Progenitor cell of endocrine pancreas (in vitro differentiated cells): ENCODE results near the gene OR10P1. TPM values are rescaled to one million over a fixed set of nuclear protein-coding genes. Genes with fewer than 3 reads are reported as not detected.

Experiments used
- DNase-seq: peaks from one replicate; pipeline ENCODE4 v3.0.0; 2021; ENCODE audit warnings: low spot score; ENCODE audit not compliant: unreplicated experiment
- H3K27ac Mint-ChIP-seq: 2 replicates; pipeline ENCODE4 v1.8.0; 2021; ENCODE audit warnings: mild to moderate bottlenecking, moderate library complexity, mixed read lengths
- H3K27me3 Mint-ChIP-seq: 2 replicates; pipeline ENCODE4 v1.8.0; 2021; ENCODE audit warnings: mixed read lengths
- H3K36me3 Mint-ChIP-seq: 2 replicates; pipeline ENCODE4 v1.8.0; 2022; ENCODE audit warnings: mixed read lengths; ENCODE audit not compliant: insufficient read depth
- H3K4me1 Mint-ChIP-seq: 2 replicates; pipeline ENCODE4 v1.8.0; 2021; ENCODE audit warnings: low read depth, mixed read lengths
- H3K4me3 Mint-ChIP-seq: 2 replicates; pipeline ENCODE4 v1.8.0; 2021; ENCODE audit warnings: low read depth, mild to moderate bottlenecking, moderate library complexity, mixed read lengths
- H3K9me3 Mint-ChIP-seq: 2 replicates; pipeline ENCODE4 v1.8.0; 2021; ENCODE audit warnings: low read depth, mixed read lengths
- total RNA-seq: library from RNA; stranded (reverse); gene quantifications from 2 replicates; pipeline ENCODE4 v1.2.1, GENCODE V29; 2021
- TF ChIP-seq, protein P1 (sequence below): fragments of 200-600 bp; sonication (generic); IDR thresholded peaks from one replicate; pipeline ENCODE4 v1.5.0; 2021; ENCODE audit warnings: antibody characterized with exemption, mild to moderate bottlenecking; ENCODE audit not compliant: unreplicated experiment

Gene OR10P1
- total RNA-seq, 1 donor from 2014 or later = not detected

DNA sequence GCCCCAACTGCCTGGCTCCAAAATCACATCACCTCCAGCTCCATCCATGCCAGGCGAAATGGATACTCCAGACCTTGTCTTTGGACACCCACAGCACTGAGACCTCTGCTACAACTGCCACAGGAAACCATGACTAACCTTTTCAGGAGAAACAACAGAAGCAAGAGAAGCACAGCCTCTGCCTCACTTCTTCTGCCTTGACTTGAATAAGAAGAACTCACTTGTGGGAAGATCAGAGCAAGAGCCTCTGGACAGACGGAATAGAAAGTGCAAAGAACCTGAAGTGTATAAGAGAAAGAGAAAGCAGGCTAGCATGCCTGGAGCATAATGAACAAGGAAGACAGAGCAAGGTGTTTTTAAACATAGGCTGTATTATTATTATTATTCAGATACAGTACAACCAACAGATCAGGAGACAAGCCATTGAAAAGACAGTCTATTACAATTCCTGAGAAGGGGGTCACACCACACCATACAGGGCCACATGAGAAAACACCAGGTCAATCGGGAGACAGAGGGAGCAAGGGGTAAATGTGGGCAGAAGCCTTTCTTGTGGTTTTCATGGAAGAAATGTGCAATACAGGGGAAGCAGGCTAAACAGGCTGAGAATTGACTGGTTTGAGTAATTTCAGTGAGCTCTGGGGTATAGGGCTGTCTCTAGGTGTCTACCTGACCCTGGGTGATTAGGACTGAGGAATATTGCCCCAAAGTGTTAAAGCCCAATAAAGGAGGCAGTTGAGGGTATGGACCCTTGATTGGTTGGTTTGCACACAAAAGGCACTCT lies 7.4 kb upstream of the OR10P1 start:
- TF ChIP-seq, protein P1, sequence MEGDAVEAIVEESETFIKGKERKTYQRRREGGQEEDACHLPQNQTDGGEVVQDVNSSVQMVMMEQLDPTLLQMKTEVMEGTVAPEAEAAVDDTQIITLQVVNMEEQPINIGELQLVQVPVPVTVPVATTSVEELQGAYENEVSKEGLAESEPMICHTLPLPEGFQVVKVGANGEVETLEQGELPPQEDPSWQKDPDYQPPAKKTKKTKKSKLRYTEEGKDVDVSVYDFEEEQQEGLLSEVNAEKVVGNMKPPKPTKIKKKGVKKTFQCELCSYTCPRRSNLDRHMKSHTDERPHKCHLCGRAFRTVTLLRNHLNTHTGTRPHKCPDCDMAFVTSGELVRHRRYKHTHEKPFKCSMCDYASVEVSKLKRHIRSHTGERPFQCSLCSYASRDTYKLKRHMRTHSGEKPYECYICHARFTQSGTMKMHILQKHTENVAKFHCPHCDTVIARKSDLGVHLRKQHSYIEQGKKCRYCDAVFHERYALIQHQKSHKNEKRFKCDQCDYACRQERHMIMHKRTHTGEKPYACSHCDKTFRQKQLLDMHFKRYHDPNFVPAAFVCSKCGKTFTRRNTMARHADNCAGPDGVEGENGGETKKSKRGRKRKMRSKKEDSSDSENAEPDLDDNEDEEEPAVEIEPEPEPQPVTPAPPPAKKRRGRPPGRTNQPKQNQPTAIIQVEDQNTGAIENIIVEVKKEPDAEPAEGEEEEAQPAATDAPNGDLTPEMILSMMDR = no peak
- Mint-ChIP-seq H3K4me3 (no peak overlapping the region), H3K27me3 (peaks cover 18% of the 10 kb centered on the region), H3K36me3 (no peaks in the 10 kb centered on the region), H3K27ac (no peak overlapping the region), H3K4me1 (no peaks in the 10 kb centered on the region), H3K9me3 (no peaks in the 10 kb centered on the region)
- no peak for DNase-seq

DNA sequence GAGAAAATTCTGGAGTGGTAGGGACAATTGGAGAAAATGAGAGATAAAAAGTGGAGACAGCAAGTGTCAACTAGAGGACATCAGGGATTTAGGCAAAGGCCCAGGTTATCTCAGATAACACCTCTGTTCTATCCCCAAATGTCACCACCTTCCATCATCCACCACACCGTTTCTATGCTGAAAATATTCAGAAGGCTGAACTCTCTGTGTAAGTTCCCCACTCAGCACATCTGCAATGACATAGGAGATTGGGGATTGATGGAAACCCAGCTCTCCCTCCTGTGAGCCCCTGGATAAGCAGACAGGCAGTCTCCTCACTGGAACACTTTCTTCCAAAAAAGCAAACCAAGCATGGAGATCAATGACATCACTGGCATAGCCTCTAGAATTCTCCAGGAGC lies 5.6 kb upstream of the OR10P1 start:
- H3K27ac Mint-ChIP-seq = no peak overlapping the region
- no peaks in the 10 kb centered on the region for H3K9me3 Mint-ChIP-seq
- no peak for DNase-seq
- no peak overlapping the region for H3K4me3 Mint-ChIP-seq
- H3K4me1 Mint-ChIP-seq = no peaks in the 10 kb centered on the region
- H3K27me3 Mint-ChIP-seq = peaks cover 18% of the 10 kb centered on the region
- H3K36me3 Mint-ChIP-seq = no peaks in the 10 kb centered on the region
- TF ChIP-seq, protein P1 = no peak

DNA sequence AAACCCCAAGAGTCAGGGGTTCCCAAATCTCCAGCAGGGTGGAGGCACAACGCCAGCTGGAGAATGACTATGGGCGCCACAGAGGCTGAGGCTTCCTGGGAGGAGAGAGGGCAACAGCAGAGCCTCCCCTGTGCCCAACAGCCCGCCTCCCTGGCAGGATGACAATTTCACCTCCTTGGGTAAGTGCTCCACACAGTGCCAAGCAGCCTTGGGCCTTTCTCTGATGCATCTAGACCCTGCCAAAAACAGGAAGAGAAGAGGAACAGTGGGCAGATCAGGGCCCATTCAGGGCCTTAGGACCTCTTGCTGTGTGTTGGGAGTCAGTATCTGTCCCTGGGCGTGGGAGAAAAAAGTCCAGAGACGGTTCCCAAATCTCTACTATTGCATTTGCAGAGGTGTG lies 5.0 kb upstream of the OR10P1 start:
- DNase-seq = no peak
- Mint-ChIP-seq H3K27me3 (peaks cover 21% of the 10 kb centered on the region), H3K36me3 (no peaks in the 10 kb centered on the region), H3K27ac (no peak overlapping the region), H3K4me1 (no peaks in the 10 kb centered on the region), H3K4me3 (no peak overlapping the region), H3K9me3 (no peaks in the 10 kb centered on the region)
- TF ChIP-seq, protein P1 = no peak

GRCh38 chr12:55633151-55633550 lies 3.5 kb upstream of the OR10P1 start:
- H3K27me3 Mint-ChIP-seq = peaks cover 31% of the 10 kb centered on the region
- no peak overlapping the region for H3K27ac Mint-ChIP-seq
- no peak for DNase-seq
- H3K36me3 Mint-ChIP-seq = no peaks in the 10 kb centered on the region
- TF ChIP-seq, protein P1 = no peak
- no peaks in the 10 kb centered on the region for H3K9me3 Mint-ChIP-seq
- H3K4me3 Mint-ChIP-seq = no peak overlapping the region
- H3K4me1 Mint-ChIP-seq = no peaks in the 10 kb centered on the region

DNA sequence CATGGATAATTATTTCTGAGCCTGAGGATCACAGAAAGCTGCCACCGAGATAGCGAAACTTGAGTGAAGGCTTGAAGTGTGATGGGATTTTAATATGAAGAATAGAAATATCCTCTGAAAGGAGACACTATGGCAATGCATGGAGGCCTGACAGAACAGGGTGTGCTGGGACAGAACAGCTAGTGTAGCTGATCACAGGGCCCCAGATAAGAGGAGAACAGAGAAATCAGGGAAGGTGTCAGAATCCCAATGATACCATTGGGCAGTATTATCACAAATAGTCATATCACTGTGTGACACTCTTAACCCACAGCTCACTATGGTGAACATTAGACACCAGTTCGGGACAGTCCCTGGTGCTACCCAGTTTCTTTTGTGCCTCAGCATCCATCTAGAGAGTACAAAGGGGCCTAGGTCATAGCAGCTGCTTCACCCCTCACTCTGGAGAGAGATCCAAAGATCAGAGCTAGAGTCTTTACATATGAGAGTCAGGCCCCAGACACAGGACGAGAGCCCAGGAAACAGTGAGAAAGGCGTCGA lies 506 bp upstream of the OR10P1 start:
- TF ChIP-seq, protein P1 = no peak
- Mint-ChIP-seq H3K36me3 (no peaks in the 10 kb centered on the region), H3K4me1 (peaks cover 7% of the 10 kb centered on the region), H3K4me3 (no peak overlapping the region), H3K9me3 (no peaks in the 10 kb centered on the region), H3K27me3 (peaks cover 20% of the 10 kb centered on the region), H3K27ac (no peak overlapping the region)
- no peak for DNase-seq
